Measurements from ENCODE around the gene FAM25G.
"Not testable (repeated sequence)": the region's sequence is repeated elsewhere in the genome, so short reads cannot be mapped to it uniquely, and the experiment has no call there.

GRCh38 chr10:47461261-47461687 lies 30.2 kb downstream of the FAM25G start:
- TF ChIP-seq POLR2A, POLR2AphosphoS5 (IDR thresholded peaks at IDR 0.05): not testable (repeated sequence)
- TF ChIP-seq, protein P1, sequence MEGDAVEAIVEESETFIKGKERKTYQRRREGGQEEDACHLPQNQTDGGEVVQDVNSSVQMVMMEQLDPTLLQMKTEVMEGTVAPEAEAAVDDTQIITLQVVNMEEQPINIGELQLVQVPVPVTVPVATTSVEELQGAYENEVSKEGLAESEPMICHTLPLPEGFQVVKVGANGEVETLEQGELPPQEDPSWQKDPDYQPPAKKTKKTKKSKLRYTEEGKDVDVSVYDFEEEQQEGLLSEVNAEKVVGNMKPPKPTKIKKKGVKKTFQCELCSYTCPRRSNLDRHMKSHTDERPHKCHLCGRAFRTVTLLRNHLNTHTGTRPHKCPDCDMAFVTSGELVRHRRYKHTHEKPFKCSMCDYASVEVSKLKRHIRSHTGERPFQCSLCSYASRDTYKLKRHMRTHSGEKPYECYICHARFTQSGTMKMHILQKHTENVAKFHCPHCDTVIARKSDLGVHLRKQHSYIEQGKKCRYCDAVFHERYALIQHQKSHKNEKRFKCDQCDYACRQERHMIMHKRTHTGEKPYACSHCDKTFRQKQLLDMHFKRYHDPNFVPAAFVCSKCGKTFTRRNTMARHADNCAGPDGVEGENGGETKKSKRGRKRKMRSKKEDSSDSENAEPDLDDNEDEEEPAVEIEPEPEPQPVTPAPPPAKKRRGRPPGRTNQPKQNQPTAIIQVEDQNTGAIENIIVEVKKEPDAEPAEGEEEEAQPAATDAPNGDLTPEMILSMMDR (IDR thresholded peaks at IDR 0.05), result peak in 1 of 4 experiments; percentile 21

All from prostate gland (tissue), 2 donors.